NCI-H345 (cell line): Measurements from ENCODE around the gene ATXN1.
"Not testable (repeated sequence)": the region's sequence is repeated elsewhere in the genome, so short reads cannot be mapped to it uniquely, and the experiment has no call there.

Experiments
- DNase-seq: peaks from one replicate; lab custom pipeline; 2025; lab: John Stamatoyannopoulos, UW

ATXN1 gene

GRCh38 chr6:16760516-16761470 is at the start of gene ATXN1:
TSS of gene ATXN1 (minus strand) at chr6:16761460.
- DNase-seq, result no peak

GRCh38 chr6:16810411-16810810 is 49.2 kb upstream of the ATXN1 start:
- no peak for DNase-seq

DNA sequence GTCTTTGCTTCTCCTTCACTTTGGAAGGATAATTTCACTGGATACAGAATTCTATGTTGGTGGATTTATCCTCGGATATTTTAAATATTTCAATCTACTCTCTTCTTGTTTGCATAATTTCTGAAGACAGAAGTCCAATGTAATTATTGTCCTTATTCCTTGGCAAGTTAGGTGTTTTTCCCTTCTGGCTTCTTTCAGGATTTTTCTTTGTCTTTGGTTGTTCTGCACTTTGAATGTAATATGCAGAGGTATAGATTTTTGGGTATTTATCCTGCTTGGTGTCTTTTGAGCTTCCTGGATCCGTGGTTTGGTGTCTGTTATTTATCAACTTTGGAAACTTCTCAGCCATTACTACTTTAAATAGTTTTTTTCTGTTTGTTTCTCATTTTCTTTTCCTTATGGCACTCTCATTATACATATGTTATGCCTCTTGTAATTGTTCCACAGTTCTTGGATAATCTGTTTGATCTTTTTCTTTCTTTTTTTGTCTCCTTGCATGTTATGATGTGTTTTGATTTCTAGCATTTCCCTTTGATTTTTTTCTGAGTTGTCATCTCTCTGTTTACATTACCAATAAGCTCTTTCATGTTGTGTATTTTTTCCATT is 48.6 kb upstream of the ATXN1 start:
- DNase-seq, result no peak

- no peak for DNase-seq
These were observed 46.7 kb upstream of the ATXN1 start for GRCh38 chr6:16807956-16808355.

DNA sequence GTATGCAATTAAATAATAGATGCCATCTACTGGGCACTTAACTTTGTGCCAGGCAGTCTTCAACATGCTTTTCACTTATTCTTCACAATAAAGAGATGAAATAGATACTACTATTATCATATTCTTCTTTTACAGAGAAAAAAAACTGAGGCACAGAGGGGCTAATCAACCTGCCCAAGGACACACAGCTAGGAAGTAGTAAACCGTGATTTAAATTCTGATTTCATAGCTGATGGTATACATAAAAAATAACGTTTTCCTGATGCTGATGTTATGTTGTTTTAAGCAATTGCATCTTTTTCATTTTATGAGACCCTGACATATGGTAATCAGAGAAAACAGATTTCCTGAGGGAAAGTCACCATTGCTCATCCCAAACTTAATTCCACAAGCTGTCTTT is 45.1 kb upstream of the ATXN1 start:
- DNase-seq, result no peak

DNA sequence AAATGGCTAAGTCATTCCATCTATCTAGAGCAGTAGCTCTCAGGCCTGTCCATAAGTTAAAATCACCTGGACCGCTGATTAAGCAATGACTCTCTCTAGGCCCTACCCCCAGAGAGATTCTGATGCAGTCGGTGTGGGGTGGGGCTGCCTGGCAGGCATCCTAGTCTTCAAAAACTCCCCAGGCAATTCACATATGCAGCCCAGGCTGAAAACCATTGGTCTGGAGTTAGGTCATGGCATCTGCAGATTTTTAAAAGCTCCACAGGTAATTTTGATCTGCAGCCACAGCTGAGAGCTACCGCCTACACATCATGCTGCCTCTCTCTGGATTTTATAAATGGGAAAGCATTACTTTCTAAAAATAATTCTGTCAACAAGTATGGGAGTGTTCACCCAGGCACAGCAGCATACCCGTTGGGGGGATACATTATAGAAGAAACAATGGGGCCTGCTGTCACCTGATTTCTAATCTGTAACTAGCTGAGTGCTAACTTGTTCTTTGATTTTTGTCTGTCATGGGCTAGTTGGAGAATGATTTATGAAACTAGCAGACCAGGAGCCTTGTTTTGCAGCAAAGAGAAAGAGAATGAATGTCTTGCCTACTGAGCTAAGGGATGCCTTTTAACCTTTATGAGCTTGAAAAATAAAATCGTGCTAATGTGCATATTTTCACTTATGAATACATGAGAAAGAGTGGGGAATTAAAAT is 44.1 kb upstream of the ATXN1 start:
- DNase-seq, result peak; percentile 32

DNA sequence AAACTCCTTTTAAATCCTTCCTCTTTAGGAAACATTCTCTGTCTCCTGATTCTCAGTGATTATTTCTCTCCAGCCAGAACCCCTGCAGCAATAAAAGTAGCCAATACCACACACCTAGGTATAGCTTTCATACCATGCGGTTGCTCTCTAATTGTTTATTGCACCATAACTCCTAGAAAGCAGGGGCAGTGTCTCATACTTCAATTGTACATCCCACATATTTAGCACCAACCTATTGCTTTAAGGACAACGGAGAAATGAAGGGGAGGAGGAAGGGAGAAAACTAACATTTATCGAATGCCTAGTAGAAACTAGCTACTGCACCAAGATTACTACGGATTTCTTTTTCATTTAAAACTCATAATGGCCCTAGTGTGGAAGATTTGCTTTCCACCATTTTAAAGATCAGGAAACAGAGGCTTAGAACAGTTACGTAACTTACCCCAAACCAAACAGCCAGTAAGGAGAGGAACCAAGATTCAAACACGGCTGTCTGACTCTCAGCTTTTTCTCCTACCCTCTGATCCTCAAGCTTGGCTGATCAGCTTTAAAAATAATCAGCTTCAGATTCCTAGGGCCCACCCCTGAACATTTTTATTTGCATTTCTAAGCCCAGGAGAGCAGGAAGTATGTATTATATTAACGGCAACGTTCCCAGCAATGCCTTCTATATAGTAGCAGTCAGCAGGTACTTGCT is 43.4 kb upstream of the ATXN1 start:
- DNase-seq, result no peak

DNA sequence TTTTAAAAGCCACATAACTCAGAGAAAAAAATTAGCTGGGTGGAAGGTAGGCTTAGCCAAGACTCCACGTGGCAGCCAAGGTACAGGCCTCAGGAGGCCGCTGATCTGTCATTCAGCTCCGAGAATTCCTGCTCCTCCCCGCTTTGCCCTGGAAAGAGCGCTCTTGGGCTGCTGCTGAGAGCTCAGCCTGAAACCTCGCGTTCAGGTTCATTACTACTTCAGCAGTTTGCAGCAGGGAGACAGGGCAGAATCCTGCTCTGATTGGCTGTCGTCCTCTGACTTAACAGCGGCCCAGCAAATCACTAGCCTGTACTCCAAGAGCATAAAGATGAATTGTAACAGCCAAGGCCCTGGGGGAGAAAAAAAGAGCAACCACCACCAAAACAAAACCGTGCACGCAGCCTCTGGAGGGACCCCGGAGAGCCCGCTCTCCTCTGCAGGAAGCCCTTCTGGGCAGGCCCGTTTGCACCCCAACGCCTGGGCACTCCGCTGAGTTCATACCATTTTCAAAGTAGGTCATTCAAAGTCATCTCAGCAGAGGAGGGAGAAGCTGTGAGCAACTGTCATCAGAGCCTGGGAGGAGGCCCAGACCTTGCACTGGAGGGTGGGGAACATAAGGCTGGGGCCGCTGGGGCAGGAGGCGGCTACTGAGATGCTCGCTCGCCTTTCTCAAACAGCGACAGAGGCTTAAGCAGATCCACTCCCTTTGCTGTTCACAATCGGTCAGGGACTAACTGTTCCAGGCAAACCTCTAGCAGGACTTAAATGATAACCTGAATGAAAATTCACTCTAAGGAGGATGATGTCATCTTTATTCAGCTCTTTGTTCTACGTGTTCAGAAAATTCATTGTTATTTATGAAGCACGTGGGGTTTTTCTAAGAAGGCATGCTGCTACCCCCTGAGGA is 42.3 kb upstream of the ATXN1 start:
- DNase-seq, result peak; percentile 4

DNA sequence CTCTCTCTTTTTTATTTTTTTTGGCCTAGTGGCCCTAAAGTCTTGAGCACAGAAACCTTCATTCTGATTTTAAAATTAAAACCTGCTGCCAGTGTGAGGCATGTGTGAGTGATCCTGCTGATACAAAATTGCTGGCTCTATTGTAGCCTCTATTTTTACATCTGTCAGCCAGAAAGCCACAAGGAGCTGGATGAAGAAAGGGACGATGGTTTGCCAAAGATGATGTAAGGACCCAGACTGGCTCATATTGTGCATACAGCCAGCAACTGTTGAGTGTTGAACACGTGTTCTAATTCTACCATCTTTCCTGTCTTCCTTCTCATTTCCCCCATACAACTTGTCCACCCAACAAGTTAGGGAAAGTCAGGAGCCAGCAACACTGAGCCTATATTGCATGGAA is 40.8 kb upstream of the ATXN1 start:
- no peak for DNase-seq

DNA sequence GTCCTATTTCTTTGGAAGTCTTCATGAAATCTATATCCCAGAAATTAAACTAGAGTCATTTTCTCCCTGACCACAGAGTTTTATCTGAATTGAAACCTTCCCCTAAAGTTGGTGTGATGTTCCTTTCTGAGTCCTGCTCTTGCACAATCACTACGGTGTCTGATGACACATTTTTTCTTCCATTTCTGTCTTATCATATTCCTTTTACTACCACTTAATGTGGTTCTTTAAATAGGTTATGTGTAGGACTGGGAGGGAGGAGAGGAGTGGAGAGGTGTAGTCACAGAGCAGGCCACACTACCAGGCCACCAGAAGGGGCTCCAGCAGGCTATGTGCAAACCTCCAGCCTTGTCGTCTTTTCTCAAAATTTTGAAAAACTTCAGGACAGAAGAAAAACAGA is 39.7 kb upstream of the ATXN1 start:
- no peak for DNase-seq

DNA sequence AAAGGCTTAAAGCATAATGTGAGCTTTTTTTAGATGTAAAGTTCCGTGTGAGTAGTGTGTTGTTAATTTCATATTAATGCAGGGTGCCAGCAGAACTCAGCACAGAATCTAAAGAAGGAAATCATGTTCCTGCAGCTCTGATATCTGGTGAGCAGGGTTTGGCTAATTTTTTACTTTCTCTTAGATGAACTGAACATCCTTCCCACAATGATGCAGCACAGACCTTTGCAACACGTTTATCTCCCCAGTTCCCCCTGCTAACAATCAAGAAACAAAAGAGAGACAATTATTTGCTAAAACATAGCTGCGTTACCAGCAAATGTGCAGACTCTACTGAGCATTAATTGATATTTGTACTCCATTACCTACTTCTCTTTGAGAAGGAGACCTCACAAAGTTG is 39.1 kb upstream of the ATXN1 start:
- DNase-seq, result no peak

GRCh38 chr6:16799279-16800193 is 38.3 kb upstream of the ATXN1 start:
- DNase-seq, result no peak

- DNase-seq, result no peak
These were observed 32.7 kb upstream of the ATXN1 start for GRCh38 chr6:16793828-16794412.

DNA sequence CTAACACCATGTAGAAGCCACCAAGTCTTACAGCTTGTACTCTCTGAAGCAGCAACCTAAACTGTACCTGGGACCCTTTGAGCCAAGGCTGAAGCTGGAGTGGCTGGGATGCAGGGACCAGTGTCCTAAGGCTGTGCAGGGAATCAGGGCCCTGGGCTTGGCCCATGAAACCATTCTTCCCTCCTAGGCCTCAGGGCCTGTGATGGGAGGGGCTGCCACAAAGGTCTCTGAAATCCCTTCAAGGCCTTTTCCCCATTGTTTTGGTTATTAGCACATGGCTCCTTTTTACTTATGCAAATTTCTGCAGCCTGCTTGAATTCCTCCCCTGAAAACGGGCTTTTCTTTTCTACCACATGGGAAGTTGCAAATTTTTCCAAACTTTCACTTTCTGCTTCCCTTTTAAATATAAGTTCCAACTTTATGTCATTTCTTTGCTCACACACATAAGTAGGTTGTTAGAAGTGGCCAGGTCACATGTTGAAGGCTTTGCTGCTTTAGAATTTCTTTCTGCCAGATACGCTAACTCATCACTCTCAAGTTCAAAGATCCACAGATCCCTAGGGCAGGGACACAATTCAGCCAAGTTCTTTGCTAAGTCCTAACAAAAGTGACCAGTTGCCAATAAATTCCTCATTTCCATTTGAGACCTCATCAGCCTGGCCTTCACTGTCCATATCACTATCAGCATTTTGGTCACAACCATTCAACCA is 28.2 kb upstream of the ATXN1 start:
- no peak for DNase-seq

GRCh38 chr6:16787128-16787682 is 25.9 kb upstream of the ATXN1 start:
- no peak for DNase-seq

- DNase-seq, result no peak
These were observed 24.2 kb upstream of the ATXN1 start for GRCh38 chr6:16785496-16785895.

GRCh38 chr6:16784957-16785356 is 23.7 kb upstream of the ATXN1 start:
- not testable (repeated sequence) for DNase-seq

GRCh38 chr6:16783952-16784565 is 22.8 kb upstream of the ATXN1 start:
- DNase-seq, result no peak
